ENCODE results near the gene NPY. TPM values are rescaled to one million over a fixed set of nuclear protein-coding genes. Genes with fewer than 3 reads are reported as not detected.

The NPY gene
- total RNA-seq, 1 experiment from 2014 or later, result not detected

DNA sequence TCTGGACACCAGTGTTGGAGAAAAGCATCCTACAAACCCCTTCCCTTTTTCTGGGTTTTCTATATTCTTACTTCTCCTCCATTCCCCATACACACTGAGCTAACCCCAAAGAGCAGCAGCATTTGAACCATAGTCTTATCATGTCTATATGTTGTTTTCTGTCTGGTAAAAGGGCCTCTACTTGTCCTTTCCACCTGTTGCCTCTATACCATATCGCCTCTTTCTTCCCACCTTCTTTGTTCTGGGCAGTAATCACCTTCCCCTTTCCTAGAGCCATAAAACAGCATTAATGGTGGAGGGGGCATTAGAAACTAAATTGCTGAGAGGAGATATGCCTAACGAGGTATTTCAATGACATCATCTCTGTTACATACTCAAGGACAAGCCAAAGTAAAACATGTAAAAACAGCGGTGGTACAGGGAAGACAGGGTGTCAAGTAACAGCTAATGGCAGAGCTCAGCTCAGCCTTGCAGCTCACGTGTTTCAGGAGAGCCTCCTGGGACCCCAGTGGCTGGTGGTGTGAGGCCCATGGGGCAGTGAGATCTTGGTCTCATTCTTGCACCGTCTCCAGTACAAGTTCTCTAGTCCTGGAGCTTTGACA is 20.6 kb downstream of the NPY start:
- CTCF ChIA-PET, result interaction anchor here (0.6 to 0.7 kb wide), 2 partner anchors 206 to 351 kb away, joined by 3 read pairs; no protein-coding TSS in a partner anchor

GRCh38 chr7:24307326-24307725 is 23.3 kb downstream of the NPY start:
- no peaks in the 10 kb centered on the region for H3K9me3 ChIP-seq (ENCODE audit: control insufficient read depth, insufficient read depth, low read depth, low read length)
- no TSS peak for BruUV-seq (replicated peaks)
- intact Hi-C loops (cut with micrococcal nuclease; ENCODE audit: unreplicated experiment), result no loop called here
- DNase-seq (ENCODE audit: low read depth, low spot score) (no peak), ATAC-seq (no peak)
- H3K27ac ChIP-seq (ENCODE audit: low read length), result no peak overlapping the region
- H3K36me3 ChIP-seq (ENCODE audit: control insufficient read depth, insufficient read depth, low read length), result no peaks in the 10 kb centered on the region
- no peak overlapping the region for H3K4me3 ChIP-seq (ENCODE audit: low read depth in 2 of 2, low read length in 2 of 2)
- ChIA-PET POLR2A (no interaction called here), CTCF (no interaction called here)
- in situ Hi-C loops (cut with HindIII; ENCODE audit: low pct_unique_long_range_greater_than_20kb, low sequenced_read_pairs), result no loop called here
- TF ChIP-seq, protein P1, sequence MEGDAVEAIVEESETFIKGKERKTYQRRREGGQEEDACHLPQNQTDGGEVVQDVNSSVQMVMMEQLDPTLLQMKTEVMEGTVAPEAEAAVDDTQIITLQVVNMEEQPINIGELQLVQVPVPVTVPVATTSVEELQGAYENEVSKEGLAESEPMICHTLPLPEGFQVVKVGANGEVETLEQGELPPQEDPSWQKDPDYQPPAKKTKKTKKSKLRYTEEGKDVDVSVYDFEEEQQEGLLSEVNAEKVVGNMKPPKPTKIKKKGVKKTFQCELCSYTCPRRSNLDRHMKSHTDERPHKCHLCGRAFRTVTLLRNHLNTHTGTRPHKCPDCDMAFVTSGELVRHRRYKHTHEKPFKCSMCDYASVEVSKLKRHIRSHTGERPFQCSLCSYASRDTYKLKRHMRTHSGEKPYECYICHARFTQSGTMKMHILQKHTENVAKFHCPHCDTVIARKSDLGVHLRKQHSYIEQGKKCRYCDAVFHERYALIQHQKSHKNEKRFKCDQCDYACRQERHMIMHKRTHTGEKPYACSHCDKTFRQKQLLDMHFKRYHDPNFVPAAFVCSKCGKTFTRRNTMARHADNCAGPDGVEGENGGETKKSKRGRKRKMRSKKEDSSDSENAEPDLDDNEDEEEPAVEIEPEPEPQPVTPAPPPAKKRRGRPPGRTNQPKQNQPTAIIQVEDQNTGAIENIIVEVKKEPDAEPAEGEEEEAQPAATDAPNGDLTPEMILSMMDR (IDR thresholded peaks at IDR 0.05), result no peak
- no peak for TF ChIP-seq TCF7L2 (IDR thresholded peaks at IDR 0.05; ENCODE audit: low read depth, low read length)
- TF ChIP-seq SIN3A (IDR thresholded peaks at IDR 0.05; ENCODE audit: borderline replicate concordance, insufficient read depth, low read depth, low read length), result no peak
- no peaks in the 10 kb centered on the region for H3K4me1 ChIP-seq (ENCODE audit: control insufficient read depth, insufficient read depth, low read length)
- H3K27me3 ChIP-seq (ENCODE audit: control insufficient read depth, insufficient read depth, low read length), result no peaks in the 10 kb centered on the region

More for the DNA sequence above, 20.6 kb downstream of the NPY start:
- Histone ChIP-seq H3K27ac (ENCODE audit: low read length) (no peak overlapping the region), H3K9me3 (ENCODE audit: control insufficient read depth, insufficient read depth, low read depth, low read length) (no peaks in the 10 kb centered on the region), H3K27me3 (ENCODE audit: control insufficient read depth, insufficient read depth, low read length) (0 out of 2 replicates have a peak, but pooled peaks cover 2% of the 10 kb centered on the region), H3K4me1 (ENCODE audit: control insufficient read depth, insufficient read depth, low read length) (no peaks in the 10 kb centered on the region), H3K4me3 (ENCODE audit: low read depth in 2 of 2, low read length in 2 of 2) (no peak overlapping the region), H3K36me3 (ENCODE audit: control insufficient read depth, insufficient read depth, low read length) (no peaks in the 10 kb centered on the region)
- no peak for DNase-seq (ENCODE audit: low read depth, low spot score)
- TF ChIP-seq, protein P2, sequence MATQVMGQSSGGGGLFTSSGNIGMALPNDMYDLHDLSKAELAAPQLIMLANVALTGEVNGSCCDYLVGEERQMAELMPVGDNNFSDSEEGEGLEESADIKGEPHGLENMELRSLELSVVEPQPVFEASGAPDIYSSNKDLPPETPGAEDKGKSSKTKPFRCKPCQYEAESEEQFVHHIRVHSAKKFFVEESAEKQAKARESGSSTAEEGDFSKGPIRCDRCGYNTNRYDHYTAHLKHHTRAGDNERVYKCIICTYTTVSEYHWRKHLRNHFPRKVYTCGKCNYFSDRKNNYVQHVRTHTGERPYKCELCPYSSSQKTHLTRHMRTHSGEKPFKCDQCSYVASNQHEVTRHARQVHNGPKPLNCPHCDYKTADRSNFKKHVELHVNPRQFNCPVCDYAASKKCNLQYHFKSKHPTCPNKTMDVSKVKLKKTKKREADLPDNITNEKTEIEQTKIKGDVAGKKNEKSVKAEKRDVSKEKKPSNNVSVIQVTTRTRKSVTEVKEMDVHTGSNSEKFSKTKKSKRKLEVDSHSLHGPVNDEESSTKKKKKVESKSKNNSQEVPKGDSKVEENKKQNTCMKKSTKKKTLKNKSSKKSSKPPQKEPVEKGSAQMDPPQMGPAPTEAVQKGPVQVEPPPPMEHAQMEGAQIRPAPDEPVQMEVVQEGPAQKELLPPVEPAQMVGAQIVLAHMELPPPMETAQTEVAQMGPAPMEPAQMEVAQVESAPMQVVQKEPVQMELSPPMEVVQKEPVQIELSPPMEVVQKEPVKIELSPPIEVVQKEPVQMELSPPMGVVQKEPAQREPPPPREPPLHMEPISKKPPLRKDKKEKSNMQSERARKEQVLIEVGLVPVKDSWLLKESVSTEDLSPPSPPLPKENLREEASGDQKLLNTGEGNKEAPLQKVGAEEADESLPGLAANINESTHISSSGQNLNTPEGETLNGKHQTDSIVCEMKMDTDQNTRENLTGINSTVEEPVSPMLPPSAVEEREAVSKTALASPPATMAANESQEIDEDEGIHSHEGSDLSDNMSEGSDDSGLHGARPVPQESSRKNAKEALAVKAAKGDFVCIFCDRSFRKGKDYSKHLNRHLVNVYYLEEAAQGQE (IDR thresholded peaks at IDR 0.05; ENCODE audit: insufficient read depth in 1 of 2, low read depth in 2 of 2, low read length in 1 of 2), result no peak
- TF ChIP-seq TCF7L2 (IDR thresholded peaks at IDR 0.05; ENCODE audit: low read depth, low read length) (no peak), SIN3A (IDR thresholded peaks at IDR 0.05; ENCODE audit: borderline replicate concordance, insufficient read depth, low read depth, low read length) (no peak), POLR2AphosphoS5 (IDR thresholded peaks at IDR 0.05; ENCODE audit: low read depth, low read length) (no peak)
- TF ChIP-seq, protein P1 (IDR thresholded peaks at IDR 0.05), result no peak
- in situ Hi-C loops (cut with HindIII; ENCODE audit: low pct_unique_long_range_greater_than_20kb, low sequenced_read_pairs) (no loop called here), intact Hi-C loops (cut with micrococcal nuclease; ENCODE audit: unreplicated experiment) (no loop called here)
- BruUV-seq (replicated peaks), result no TSS peak
- POLR2A ChIA-PET, result no interaction called here
- no peak for ATAC-seq

Data from Panc1 (cell line).